ENCODE data around the gene C12orf60.
A peak's percentile ranks its signal among the peaks of the same experiment; 100 is the strongest.

The C12orf60 gene

DNA sequence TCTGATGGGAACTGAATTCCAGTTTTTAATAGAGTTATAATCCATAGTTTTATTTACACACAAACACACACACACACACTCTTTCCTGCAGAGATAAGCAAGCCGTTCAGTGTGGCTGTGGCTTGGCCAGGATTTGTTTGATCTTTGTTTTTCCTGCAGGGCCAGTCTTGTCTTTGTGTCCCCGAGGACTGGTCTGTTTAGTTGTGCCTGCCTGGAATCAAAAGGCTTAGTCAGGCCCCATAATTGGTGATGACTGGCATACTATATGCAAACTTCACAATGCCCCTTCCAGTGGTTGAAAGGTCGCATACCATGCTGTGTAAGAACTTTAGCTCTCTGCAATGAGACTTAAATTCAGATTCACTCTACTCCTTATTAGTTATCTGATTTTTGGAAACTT lies 26.2 kb upstream of the C12orf60 start:
- Histone ChIP-seq H3K36me3 (ENCODE audit: control insufficient read depth in 2 of 2, insufficient read depth in 2 of 2, low read length in 2 of 2) (no peaks in the 10 kb centered on the region), H3K27ac (ENCODE audit: low read length) (no peak overlapping the region), H3K4me3 (ENCODE audit: low read length in 2 of 2) (no peak overlapping the region), H3K4me1 (ENCODE audit: control insufficient read depth, insufficient read depth, low read length) (no peaks in the 10 kb centered on the region), H3K9ac (ENCODE audit: low read length in 2 of 2) (no peak overlapping the region), H3K27me3 (ENCODE audit: control insufficient read depth in 1 of 2, insufficient read depth in 2 of 2, low read length in 2 of 2) (no peaks in the 10 kb centered on the region), H3K9me3 (ENCODE audit: control insufficient read depth in 2 of 2, low read length in 2 of 2) (no peaks in the 10 kb centered on the region)

DNA sequence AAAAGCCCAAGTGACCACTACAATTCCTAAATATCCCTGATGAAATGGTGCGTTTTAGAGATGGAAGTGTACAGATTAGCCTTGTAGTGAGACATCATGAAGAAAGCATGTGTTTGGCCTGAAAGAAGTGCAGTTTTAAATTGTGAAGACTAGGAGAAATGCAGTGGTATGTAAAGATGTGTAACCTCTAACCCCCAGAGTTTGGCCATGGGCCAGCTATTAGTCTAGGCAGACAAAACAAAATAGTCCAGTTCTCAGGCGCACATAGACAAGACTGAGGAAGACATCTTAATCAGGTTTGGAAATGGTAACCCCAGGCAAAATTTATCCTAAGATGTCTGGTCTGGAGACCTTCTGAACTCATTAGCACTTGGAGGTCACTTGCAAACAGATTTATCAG lies 23.6 kb upstream of the C12orf60 start:
- Histone ChIP-seq H3K4me1 (ENCODE audit: control insufficient read depth, insufficient read depth, low read length) (no peaks in the 10 kb centered on the region), H3K4me3 (ENCODE audit: low read length in 2 of 2) (no peak overlapping the region), H3K9me3 (ENCODE audit: control insufficient read depth in 2 of 2, low read length in 2 of 2) (no peaks in the 10 kb centered on the region), H3K36me3 (ENCODE audit: control insufficient read depth in 2 of 2, insufficient read depth in 2 of 2, low read length in 2 of 2) (no peaks in the 10 kb centered on the region), H3K27ac (ENCODE audit: low read length) (no peak overlapping the region), H3K27me3 (ENCODE audit: control insufficient read depth in 1 of 2, insufficient read depth in 2 of 2, low read length in 2 of 2) (no peaks in the 10 kb centered on the region), H3K9ac (ENCODE audit: low read length in 2 of 2) (no peak overlapping the region)

DNA sequence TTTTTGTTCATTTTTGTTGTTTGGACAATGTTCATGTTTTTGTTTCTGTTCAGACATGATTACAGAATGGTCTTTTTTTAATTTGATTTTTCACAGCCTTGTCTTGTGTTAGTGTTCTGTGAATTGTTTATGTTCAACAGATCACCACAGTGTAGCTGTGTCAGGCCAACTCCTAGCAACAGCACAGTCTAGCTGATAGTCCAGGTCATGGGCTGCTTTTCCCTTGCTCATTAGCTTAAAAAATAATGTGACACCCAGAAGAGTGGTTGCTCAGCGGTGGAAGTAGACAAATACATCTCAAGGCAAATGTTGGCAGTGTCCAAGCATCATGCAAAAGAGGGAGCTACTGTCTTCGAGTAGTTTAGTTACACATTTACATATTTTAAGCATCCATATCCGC lies 22.6 kb upstream of the C12orf60 start:
- Histone ChIP-seq H3K36me3 (ENCODE audit: control insufficient read depth in 2 of 2, insufficient read depth in 2 of 2, low read length in 2 of 2) (no peaks in the 10 kb centered on the region), H3K9me3 (ENCODE audit: control insufficient read depth in 2 of 2, low read length in 2 of 2) (no peaks in the 10 kb centered on the region), H3K27ac (ENCODE audit: low read length) (no peak overlapping the region), H3K4me3 (ENCODE audit: low read length in 2 of 2) (peak overlapping the region in 1 of 2 donors; percentile 44), H3K4me1 (ENCODE audit: control insufficient read depth, insufficient read depth, low read length) (no peaks in the 10 kb centered on the region), H3K27me3 (ENCODE audit: control insufficient read depth in 1 of 2, insufficient read depth in 2 of 2, low read length in 2 of 2) (no peaks in the 10 kb centered on the region), H3K9ac (ENCODE audit: low read length in 2 of 2) (no peak overlapping the region)

DNA sequence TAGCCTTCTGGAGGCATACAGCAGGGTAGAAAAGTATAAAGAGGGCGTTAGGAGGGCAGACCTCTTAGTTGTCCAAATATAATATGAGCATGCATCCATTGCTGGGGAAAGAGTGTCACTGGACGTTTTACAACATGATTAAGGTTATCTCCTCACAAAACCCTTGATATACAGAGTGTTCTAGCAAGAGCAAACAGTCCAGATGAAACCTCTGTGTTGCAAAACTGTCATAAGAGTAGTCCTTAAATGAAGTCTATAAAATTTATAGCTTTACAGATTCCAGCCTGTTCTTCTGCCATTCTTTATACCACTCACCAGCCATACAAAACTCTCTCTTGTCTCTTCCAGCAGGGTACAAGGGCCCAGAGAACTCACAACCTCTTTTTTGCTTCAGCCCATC lies 21.9 kb upstream of the C12orf60 start:
- H3K9me3 ChIP-seq (ENCODE audit: control insufficient read depth in 2 of 2, low read length in 2 of 2) = no peaks in the 10 kb centered on the region
- no peaks in the 10 kb centered on the region for H3K4me1 ChIP-seq (ENCODE audit: control insufficient read depth, insufficient read depth, low read length)
- no peak overlapping the region for H3K4me3 ChIP-seq (ENCODE audit: low read length in 2 of 2)
- no peaks in the 10 kb centered on the region for H3K36me3 ChIP-seq (ENCODE audit: control insufficient read depth in 2 of 2, insufficient read depth in 2 of 2, low read length in 2 of 2)
- H3K27ac ChIP-seq (ENCODE audit: low read length) = no peak overlapping the region
- H3K27me3 ChIP-seq (ENCODE audit: control insufficient read depth in 1 of 2, insufficient read depth in 2 of 2, low read length in 2 of 2) = no peaks in the 10 kb centered on the region
- H3K9ac ChIP-seq (ENCODE audit: low read length in 2 of 2) = no peak overlapping the region

DNA sequence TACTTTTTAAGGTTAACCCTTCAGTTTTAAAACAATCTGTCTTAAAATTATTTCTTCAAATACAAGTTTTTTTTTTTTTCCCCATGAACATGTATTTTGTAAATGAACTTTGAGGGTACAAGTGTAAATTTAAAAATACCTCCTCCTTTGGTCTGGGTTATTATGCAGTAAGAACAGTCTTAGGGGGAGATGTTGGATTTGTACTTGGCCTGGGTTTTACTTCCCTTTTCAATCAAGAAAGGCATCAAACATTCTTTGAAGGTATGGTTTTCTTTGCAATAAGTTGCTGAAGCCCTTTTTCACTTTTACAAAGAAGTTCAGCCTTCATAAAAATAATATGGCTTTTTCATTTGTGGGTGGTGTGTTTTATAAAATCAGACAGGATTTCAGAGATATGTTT lies 20.7 kb upstream of the C12orf60 start:
- Histone ChIP-seq H3K4me1 (ENCODE audit: control insufficient read depth, insufficient read depth, low read length) (no peaks in the 10 kb centered on the region), H3K27ac (ENCODE audit: low read length) (no peak overlapping the region), H3K36me3 (ENCODE audit: control insufficient read depth in 2 of 2, insufficient read depth in 2 of 2, low read length in 2 of 2) (peaks cover 3% of the 10 kb centered on the region in 2 donors), H3K9me3 (ENCODE audit: control insufficient read depth in 2 of 2, low read length in 2 of 2) (no peaks in the 10 kb centered on the region), H3K4me3 (ENCODE audit: low read length in 2 of 2) (no peak overlapping the region), H3K27me3 (ENCODE audit: control insufficient read depth in 1 of 2, insufficient read depth in 2 of 2, low read length in 2 of 2) (no peaks in the 10 kb centered on the region), H3K9ac (ENCODE audit: low read length in 2 of 2) (no peak overlapping the region)

DNA sequence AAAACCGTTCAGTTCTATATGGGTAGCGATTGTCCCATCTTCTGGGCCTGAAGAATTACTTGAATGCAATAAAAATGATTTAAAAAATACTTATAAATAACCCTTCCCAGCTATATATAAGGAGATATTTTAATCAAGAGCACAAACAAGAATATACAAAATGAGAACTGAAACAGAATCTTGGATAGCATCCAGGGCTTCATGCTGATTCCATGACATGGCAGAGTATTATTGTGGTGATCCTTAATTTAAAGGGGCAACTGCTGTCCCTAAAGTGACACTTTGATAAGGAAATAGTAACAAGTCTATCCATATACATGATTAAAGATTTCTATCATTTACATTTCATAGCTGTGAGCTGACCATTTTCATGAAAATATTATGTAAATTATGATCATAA lies 19.0 kb upstream of the C12orf60 start:
- Histone ChIP-seq H3K4me1 (ENCODE audit: control insufficient read depth, insufficient read depth, low read length) (no peaks in the 10 kb centered on the region), H3K9me3 (ENCODE audit: control insufficient read depth in 2 of 2, low read length in 2 of 2) (no peaks in the 10 kb centered on the region), H3K27ac (ENCODE audit: low read length) (no peak overlapping the region), H3K4me3 (ENCODE audit: low read length in 2 of 2) (no peak overlapping the region), H3K27me3 (ENCODE audit: control insufficient read depth in 1 of 2, insufficient read depth in 2 of 2, low read length in 2 of 2) (no peaks in the 10 kb centered on the region), H3K9ac (ENCODE audit: low read length in 2 of 2) (no peak overlapping the region), H3K36me3 (ENCODE audit: control insufficient read depth in 2 of 2, insufficient read depth in 2 of 2, low read length in 2 of 2) (peaks cover 12 to 14% of the 10 kb centered on the region in 2 donors)

DNA sequence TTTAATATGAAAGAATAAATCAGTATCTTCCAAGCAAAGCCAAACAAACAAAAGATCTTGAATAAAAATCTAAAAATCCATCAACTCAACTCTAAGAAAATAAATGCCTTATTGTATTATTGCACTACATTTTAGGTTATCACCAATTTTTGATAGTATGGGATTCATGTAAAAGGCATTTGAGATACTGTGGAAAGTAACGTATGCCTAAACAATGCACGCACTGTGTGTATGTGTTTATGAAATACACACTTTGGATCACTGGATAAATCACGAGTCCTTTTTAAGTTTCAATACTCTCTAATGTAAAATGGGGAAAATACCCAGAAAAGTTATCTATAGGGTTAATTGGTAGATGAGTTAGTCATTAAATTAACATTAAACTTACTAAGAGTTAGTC lies 17.9 kb upstream of the C12orf60 start:
- Histone ChIP-seq H3K27me3 (ENCODE audit: control insufficient read depth in 1 of 2, insufficient read depth in 2 of 2, low read length in 2 of 2) (no peaks in the 10 kb centered on the region), H3K9me3 (ENCODE audit: control insufficient read depth in 2 of 2, low read length in 2 of 2) (no peaks in the 10 kb centered on the region), H3K9ac (ENCODE audit: low read length in 2 of 2) (no peak overlapping the region), H3K36me3 (ENCODE audit: control insufficient read depth in 2 of 2, insufficient read depth in 2 of 2, low read length in 2 of 2) (peaks cover 22 to 23% of the 10 kb centered on the region in 2 donors), H3K4me1 (ENCODE audit: control insufficient read depth, insufficient read depth, low read length) (no peaks in the 10 kb centered on the region), H3K4me3 (ENCODE audit: low read length in 2 of 2) (no peak overlapping the region), H3K27ac (ENCODE audit: low read length) (no peak overlapping the region)

DNA sequence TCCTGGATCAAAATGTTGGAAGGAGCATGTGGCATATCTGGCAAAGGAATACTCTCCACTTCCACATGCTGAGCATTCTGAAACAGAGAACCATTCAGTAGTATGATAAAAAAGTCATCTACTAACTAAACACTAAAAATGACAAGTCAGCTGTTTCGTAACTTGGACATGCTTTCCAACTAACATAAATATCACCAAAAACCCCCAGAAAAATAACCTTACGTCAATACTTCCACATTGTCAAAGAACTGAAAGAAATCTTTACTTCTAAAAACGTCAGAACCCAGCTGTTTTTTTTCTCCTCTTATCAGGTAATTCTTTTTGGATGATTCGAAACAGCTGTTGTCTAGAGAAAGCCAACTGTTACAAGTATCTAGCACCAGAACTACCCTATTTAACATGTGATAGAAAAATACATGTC lies 8.4 kb upstream of the C12orf60 start:
- Histone ChIP-seq H3K4me3 (ENCODE audit: low read length in 2 of 2) (no peak overlapping the region), H3K27ac (ENCODE audit: low read length) (no peak overlapping the region), H3K27me3 (ENCODE audit: control insufficient read depth in 1 of 2, insufficient read depth in 2 of 2, low read length in 2 of 2) (no peaks in the 10 kb centered on the region), H3K9ac (ENCODE audit: low read length in 2 of 2) (no peak overlapping the region), H3K9me3 (ENCODE audit: control insufficient read depth in 2 of 2, low read length in 2 of 2) (no peaks in the 10 kb centered on the region), H3K4me1 (ENCODE audit: control insufficient read depth, insufficient read depth, low read length) (no peaks in the 10 kb centered on the region), H3K36me3 (ENCODE audit: control insufficient read depth in 2 of 2, insufficient read depth in 2 of 2, low read length in 2 of 2) (peaks cover 39 to 49% of the 10 kb centered on the region in 2 donors)

DNA sequence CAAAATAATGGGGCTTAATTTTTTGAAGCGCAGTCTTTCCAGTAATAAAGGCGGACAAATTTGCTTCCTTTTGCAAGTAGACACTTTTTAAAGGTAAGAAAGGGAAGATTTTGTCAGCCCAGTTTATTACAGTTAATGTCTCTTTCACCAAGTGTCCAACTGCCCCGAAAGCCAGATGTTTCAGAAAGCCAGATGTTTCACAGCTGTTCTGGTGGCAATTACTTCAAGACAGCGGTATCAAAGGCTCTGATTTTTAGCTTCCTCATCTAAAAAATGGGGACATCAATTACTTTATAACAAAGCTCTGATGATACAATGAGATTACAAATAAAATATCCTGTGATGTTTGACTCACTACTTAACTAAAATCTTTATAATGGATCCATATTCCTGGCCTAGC lies 1.2 kb upstream of the C12orf60 start:
- Histone ChIP-seq H3K9me3 (ENCODE audit: control insufficient read depth in 2 of 2, low read length in 2 of 2) (no peaks in the 10 kb centered on the region), H3K36me3 (ENCODE audit: control insufficient read depth in 2 of 2, insufficient read depth in 2 of 2, low read length in 2 of 2) (peaks cover 9 to 15% of the 10 kb centered on the region in 2 donors), H3K4me1 (ENCODE audit: control insufficient read depth, insufficient read depth, low read length) (peaks cover 4% of the 10 kb centered on the region), H3K9ac (ENCODE audit: low read length in 2 of 2) (peak overlapping the region in 1 of 2 donors; percentile 96), H3K27ac (ENCODE audit: low read length) (no peak overlapping the region), H3K27me3 (ENCODE audit: control insufficient read depth in 1 of 2, insufficient read depth in 2 of 2, low read length in 2 of 2) (no peaks in the 10 kb centered on the region), H3K4me3 (ENCODE audit: low read length in 2 of 2) (peak overlapping the region; percentile 94 to 96)

DNA sequence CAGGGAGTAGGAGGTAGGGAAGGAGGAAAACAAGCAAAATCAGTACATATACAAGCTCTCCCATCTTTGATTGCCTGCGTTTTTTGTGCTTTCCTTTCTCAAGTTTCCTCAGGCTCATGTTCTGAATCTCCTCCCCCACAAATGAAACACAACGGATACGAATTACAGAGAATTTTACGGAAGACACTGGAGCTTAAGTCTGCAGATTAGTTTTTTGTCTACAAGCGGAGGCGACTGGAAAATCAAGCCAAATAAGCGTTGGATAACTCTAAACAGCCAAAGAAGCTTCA lies 804 bp upstream of the C12orf60 start:
- Histone ChIP-seq H3K4me1 (ENCODE audit: control insufficient read depth, insufficient read depth, low read length) (peaks cover 4% of the 10 kb centered on the region), H3K27ac (ENCODE audit: low read length) (peak overlapping the region; percentile 80), H3K4me3 (ENCODE audit: low read length in 2 of 2) (peak overlapping the region; percentile 94 to 96), H3K27me3 (ENCODE audit: control insufficient read depth in 1 of 2, insufficient read depth in 2 of 2, low read length in 2 of 2) (no peaks in the 10 kb centered on the region), H3K9me3 (ENCODE audit: control insufficient read depth in 2 of 2, low read length in 2 of 2) (no peaks in the 10 kb centered on the region), H3K9ac (ENCODE audit: low read length in 2 of 2) (peak overlapping the region; percentile 95 to 96), H3K36me3 (ENCODE audit: control insufficient read depth in 2 of 2, insufficient read depth in 2 of 2, low read length in 2 of 2) (peaks cover 6 to 13% of the 10 kb centered on the region in 2 donors)

DNA sequence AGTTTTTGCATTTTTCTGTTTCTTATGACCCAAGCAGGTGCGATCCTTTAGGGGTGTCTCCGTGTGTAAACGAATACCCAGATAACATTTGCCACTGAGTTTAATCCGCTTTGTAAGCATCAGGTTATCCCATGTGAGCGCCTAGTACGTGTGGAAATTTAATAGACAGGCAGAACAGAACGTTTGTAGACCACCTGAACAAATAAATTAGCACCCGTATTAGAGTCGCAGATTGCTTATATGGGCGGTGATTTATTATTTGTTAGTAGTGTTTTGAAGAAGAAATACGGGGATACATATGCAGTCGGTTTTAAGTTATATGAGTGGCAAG lies 325 bp downstream of the C12orf60 start:
- Histone ChIP-seq H3K27me3 (ENCODE audit: control insufficient read depth in 1 of 2, insufficient read depth in 2 of 2, low read length in 2 of 2) (no peaks in the 10 kb centered on the region), H3K9me3 (ENCODE audit: control insufficient read depth in 2 of 2, low read length in 2 of 2) (no peaks in the 10 kb centered on the region), H3K9ac (ENCODE audit: low read length in 2 of 2) (peak overlapping the region; percentile 69 to 83), H3K27ac (ENCODE audit: low read length) (peak overlapping the region; percentile 80), H3K4me3 (ENCODE audit: low read length in 2 of 2) (peak overlapping the region; percentile 94 to 96), H3K36me3 (ENCODE audit: control insufficient read depth in 2 of 2, insufficient read depth in 2 of 2, low read length in 2 of 2) (peaks cover 0 to 4% of the 10 kb centered on the region in 2 donors), H3K4me1 (ENCODE audit: control insufficient read depth, insufficient read depth, low read length) (peaks cover 4% of the 10 kb centered on the region)
